ENCODE data around the gene LRRC26.

GRCh38 chr9:137159105-137160053, 10.5 kb downstream of the LRRC26 start:
- TF ChIP-seq, protein P1, sequence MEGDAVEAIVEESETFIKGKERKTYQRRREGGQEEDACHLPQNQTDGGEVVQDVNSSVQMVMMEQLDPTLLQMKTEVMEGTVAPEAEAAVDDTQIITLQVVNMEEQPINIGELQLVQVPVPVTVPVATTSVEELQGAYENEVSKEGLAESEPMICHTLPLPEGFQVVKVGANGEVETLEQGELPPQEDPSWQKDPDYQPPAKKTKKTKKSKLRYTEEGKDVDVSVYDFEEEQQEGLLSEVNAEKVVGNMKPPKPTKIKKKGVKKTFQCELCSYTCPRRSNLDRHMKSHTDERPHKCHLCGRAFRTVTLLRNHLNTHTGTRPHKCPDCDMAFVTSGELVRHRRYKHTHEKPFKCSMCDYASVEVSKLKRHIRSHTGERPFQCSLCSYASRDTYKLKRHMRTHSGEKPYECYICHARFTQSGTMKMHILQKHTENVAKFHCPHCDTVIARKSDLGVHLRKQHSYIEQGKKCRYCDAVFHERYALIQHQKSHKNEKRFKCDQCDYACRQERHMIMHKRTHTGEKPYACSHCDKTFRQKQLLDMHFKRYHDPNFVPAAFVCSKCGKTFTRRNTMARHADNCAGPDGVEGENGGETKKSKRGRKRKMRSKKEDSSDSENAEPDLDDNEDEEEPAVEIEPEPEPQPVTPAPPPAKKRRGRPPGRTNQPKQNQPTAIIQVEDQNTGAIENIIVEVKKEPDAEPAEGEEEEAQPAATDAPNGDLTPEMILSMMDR (optimal IDR thresholded peaks at IDR 0.05 in 1 of 3, IDR thresholded peaks at IDR 0.05 in 1 of 3, conservative IDR thresholded peaks at IDR 0.05 in 1 of 3; ENCODE audit: extremely low read depth in 1 of 3, insufficient read depth in 2 of 3, low read length in 3 of 3), result no peak
- no peak for TF ChIP-seq EZH2 (IDR thresholded peaks at IDR 0.05; ENCODE audit: low read length)

Measured in keratinocyte (primary cell).